Pancreas (tissue), 10 donors: ENCODE data around the gene ADCY2. TPM values are rescaled to one million over a fixed set of nuclear protein-coding genes. Genes with fewer than 3 reads are reported as not detected.

ENCODE experiments used
- ATAC-seq, 4 donors: fragments of 200-7000 bp; cut with Tn5 transposase; one replicate each; pipeline versions ENCODE4 v1.8.0 to v1.9.1; 2020; ENCODE audit warnings: mild to moderate bottlenecking in 4 of 4, moderate library complexity in 4 of 4
- DNase-seq, 6 donors: peaks; one replicate each; pipeline ENCODE4 v3.0.0-alpha.2; 2020
- FAIRE-seq: peaks from 2 replicates; lab custom pipeline; 2012; peaks lifted over from hg19 to GRCh38; lab: Jason Lieb, UNC
- H3K27ac ChIP-seq, 4 donors: fragments of 200-600 bp; sonication (generic); 1 replicate in 3 of 4; 2 replicates in 1 of 4; pipeline versions ENCODE4 v1.5.0 to v1.8.0; 2020
- H3K27me3 ChIP-seq, 4 donors: fragments of 200-600 bp; one replicate each; pipeline ENCODE4 v1.8.0; 2021
- H3K36me3 ChIP-seq, 3 donors: fragments of 200-600 bp; sonication (generic) in 1 of 3; one replicate each; pipeline versions ENCODE4 v1.5.0 to v1.8.0; 2020 to 2021
- H3K4me1 ChIP-seq, 3 donors: fragments of 200-600 bp; one replicate each; pipeline ENCODE4 v1.8.0; 2021
- H3K4me3 ChIP-seq, 4 donors: fragments of 200-600 bp; sonication (generic) in 2 of 4; one replicate each; pipeline versions ENCODE4 v1.5.0 to v1.8.0; 2020 to 2021
- H3K9me3 ChIP-seq, 4 donors: fragments of 200-600 bp; one replicate each; pipeline ENCODE4 v1.8.0; 2021
- WGBS, 2 donors: extraction: QIAGEN DNeasy Blood & Tissue Kit; methylation state at CpG; one replicate each; pipeline ENCODE4 v1.1.7; 2013; 5-methylcytosine and 5-hydroxymethylcytosine counted together
- intact Hi-C, 3 donors: fragments of 100-400 bp; cut with DNase I; formaldehyde crosslinking; loops; one replicate each; pipeline versions ENCODE4 v1.11.1 to v1.14.2; 2022
- polyA plus RNA-seq, 2 donors: library from polyadenylated mRNA; stranded (reverse); fragments of 200-250 nt; gene quantifications; one replicate each; pipeline ENCODE4 v1.2.3, GENCODE V29; 2013
- total RNA-seq, 6 donors: library from RNA; stranded (reverse); fragmentation: NEBNext Ultra II Directional in 4 of 6; extraction: Animal tissue kit (Norgen Biotek cat#: 25700) in 4 of 6; gene quantifications; one replicate each; pipeline versions ENCODE4 v1.2.1 to v1.2.4, GENCODE V29; 2021 to 2023
- TF ChIP-seq, protein P1 (sequence below), 4 donors: fragments of 200-600 bp; sonication (generic) in 3 of 4; IDR thresholded peaks; one replicate each; pipeline versions ENCODE4 v1.5.0 to v1.8.0; 2021; ENCODE audit warnings: antibody characterized with exemption in 4 of 4
- donor health status: healthy with polysubstance abuse.
- donor health status: DM: no; HTN: no; CAD: no; lungs with moderate emphysema.
- donor health status: DM: no; HTN: no; CAD: no.
- donor health status: control.
- donor health status: control.
- donor health status: Bipolar disorder and iron deficiency.
- donor health status: DM: yes; HTN: yes; CAD: no.
- donor health status: DM: no; HTN: no; CAD: no.
- donor health status: DM: no; HTN: no; CAD: no.
- donor health status: DM: yes; HTN: yes; CAD: no.

The ADCY2 gene
- total and polyA plus RNA-seq, 8 donors = 0.19 to 2.2 (median 0.50) TPM

- no peak for DNase-seq
- TF ChIP-seq, protein P1, sequence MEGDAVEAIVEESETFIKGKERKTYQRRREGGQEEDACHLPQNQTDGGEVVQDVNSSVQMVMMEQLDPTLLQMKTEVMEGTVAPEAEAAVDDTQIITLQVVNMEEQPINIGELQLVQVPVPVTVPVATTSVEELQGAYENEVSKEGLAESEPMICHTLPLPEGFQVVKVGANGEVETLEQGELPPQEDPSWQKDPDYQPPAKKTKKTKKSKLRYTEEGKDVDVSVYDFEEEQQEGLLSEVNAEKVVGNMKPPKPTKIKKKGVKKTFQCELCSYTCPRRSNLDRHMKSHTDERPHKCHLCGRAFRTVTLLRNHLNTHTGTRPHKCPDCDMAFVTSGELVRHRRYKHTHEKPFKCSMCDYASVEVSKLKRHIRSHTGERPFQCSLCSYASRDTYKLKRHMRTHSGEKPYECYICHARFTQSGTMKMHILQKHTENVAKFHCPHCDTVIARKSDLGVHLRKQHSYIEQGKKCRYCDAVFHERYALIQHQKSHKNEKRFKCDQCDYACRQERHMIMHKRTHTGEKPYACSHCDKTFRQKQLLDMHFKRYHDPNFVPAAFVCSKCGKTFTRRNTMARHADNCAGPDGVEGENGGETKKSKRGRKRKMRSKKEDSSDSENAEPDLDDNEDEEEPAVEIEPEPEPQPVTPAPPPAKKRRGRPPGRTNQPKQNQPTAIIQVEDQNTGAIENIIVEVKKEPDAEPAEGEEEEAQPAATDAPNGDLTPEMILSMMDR (IDR thresholded peaks at IDR 0.05) = no peak
- no peak overlapping the region for H3K4me3 ChIP-seq
- intact Hi-C loops = no loop called here
- H3K4me1 ChIP-seq = no peaks in the 10 kb centered on the region
- H3K27ac ChIP-seq = no peak overlapping the region
- no peak for ATAC-seq
- H3K9me3 ChIP-seq = no peaks in the 10 kb centered on the region
- peaks cover 0 to 3% (median 0%) of the 10 kb centered on the region in 4 donors for H3K27me3 ChIP-seq
- 49 to 53% methylated on average over 5 of the region's 5 CpGs for WGBS, 2 donors
- no peaks in the 10 kb centered on the region for H3K36me3 ChIP-seq
- FAIRE-seq = no peak
Measured at GRCh38 chr5:7705261-7705660, 309.3 kb downstream of the ADCY2 start.

- DNase-seq (no peak), FAIRE-seq (no peak), ATAC-seq (no peak)
- Histone ChIP-seq H3K36me3 (no peaks in the 10 kb centered on the region), H3K27me3 (peaks cover 0 to 3% (median 0%) of the 10 kb centered on the region in 4 donors), H3K4me1 (no peaks in the 10 kb centered on the region), H3K4me3 (no peak overlapping the region), H3K27ac (no peak overlapping the region), H3K9me3 (no peaks in the 10 kb centered on the region)
- 71 to 84% methylated on average over 6 of the region's 6 CpGs for WGBS, 2 donors
- intact Hi-C loops = no loop called here
- TF ChIP-seq, protein P1 (IDR thresholded peaks at IDR 0.05) = no peak
Measured at GRCh38 chr5:7705736-7706135, 309.8 kb downstream of the ADCY2 start.

- intact Hi-C loops = no loop called here
- no peaks in the 10 kb centered on the region for H3K4me1 ChIP-seq
- no peaks in the 10 kb centered on the region for H3K36me3 ChIP-seq
- H3K4me3 ChIP-seq = no peak overlapping the region
- TF ChIP-seq, protein P1 (IDR thresholded peaks at IDR 0.05) = no peak
- H3K27me3 ChIP-seq = peaks cover 0 to 3% (median 0%) of the 10 kb centered on the region in 4 donors
- H3K27ac ChIP-seq = no peak overlapping the region
- FAIRE-seq (no peak), ATAC-seq (no peak), DNase-seq (no peak)
- H3K9me3 ChIP-seq = no peaks in the 10 kb centered on the region
- 49 to 51% methylated on average over 4 of the region's 4 CpGs for WGBS, 2 donors
Measured at GRCh38 chr5:7706256-7706655, 310.3 kb downstream of the ADCY2 start.

GRCh38 chr5:7714119-7714518 lies 318.2 kb downstream of the ADCY2 start:
- intact Hi-C loops = no loop called here
- Histone ChIP-seq H3K36me3 (no peaks in the 10 kb centered on the region), H3K9me3 (no peaks in the 10 kb centered on the region), H3K27ac (no peak overlapping the region), H3K27me3 (no peaks in the 10 kb centered on the region), H3K4me1 (no peaks in the 10 kb centered on the region), H3K4me3 (no peak overlapping the region)
- ATAC-seq (no peak), FAIRE-seq (no peak), DNase-seq (no peak)
- TF ChIP-seq, protein P1 (IDR thresholded peaks at IDR 0.05) = no peak
- WGBS, 2 donors = 82 to 83% methylated on average over 6 of the region's 6 CpGs

GRCh38 chr5:7714697-7715096 lies 318.8 kb downstream of the ADCY2 start:
- H3K4me3 ChIP-seq = no peak overlapping the region
- no peak for FAIRE-seq

More at GRCh38 chr5:7714697-7715096, 318.8 kb downstream of the ADCY2 start:
- intact Hi-C loops = no loop called here
- H3K27me3 ChIP-seq = no peaks in the 10 kb centered on the region
- no peaks in the 10 kb centered on the region for H3K36me3 ChIP-seq
- no peaks in the 10 kb centered on the region for H3K9me3 ChIP-seq
- no peak overlapping the region for H3K27ac ChIP-seq
- H3K4me1 ChIP-seq = no peaks in the 10 kb centered on the region
- ATAC-seq (no peak), DNase-seq (no peak)
- TF ChIP-seq, protein P1 (IDR thresholded peaks at IDR 0.05) = no peak
